ENCODE data around the gene ASPSCR1.

The ASPSCR1 gene, protein sequence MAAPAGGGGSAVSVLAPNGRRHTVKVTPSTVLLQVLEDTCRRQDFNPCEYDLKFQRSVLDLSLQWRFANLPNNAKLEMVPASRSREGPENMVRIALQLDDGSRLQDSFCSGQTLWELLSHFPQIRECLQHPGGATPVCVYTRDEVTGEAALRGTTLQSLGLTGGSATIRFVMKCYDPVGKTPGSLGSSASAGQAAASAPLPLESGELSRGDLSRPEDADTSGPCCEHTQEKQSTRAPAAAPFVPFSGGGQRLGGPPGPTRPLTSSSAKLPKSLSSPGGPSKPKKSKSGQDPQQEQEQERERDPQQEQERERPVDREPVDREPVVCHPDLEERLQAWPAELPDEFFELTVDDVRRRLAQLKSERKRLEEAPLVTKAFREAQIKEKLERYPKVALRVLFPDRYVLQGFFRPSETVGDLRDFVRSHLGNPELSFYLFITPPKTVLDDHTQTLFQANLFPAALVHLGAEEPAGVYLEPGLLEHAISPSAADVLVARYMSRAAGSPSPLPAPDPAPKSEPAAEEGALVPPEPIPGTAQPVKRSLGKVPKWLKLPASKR

DNA sequence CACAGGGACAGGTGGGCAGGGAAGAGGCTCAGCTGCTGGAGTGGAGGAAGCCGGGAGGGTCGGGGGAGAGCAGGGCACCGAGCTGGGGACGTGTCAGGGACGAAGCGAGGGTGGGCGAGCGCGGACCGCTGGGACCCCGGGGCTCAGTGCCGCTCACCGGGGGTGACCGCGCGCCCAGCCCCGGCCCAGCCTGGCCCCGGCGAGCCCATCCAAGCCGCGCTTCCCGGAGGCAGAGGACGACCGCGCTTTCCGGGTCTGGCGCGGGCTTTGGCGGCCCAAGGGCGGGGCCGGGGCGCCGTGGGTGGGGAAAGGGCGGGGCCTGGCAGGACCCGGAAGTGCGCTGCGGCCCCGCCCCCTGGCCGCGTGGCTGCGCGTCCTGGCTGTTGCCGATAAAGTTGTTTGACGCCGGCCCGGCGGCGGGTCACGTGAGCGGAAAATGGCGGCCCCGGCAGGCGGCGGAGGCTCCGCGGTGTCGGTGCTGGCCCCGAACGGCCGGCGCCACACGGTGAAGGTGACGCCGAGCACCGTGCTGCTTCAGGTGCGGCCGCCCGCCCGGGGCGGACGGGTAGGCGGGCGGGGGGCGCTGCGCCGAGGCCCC, at the start of gene ASPSCR1:
ASPSCR1 (plus strand) TSS at position 419 of the 598 bp plus-strand sequence; CDS start at position 437, 18 bp downstream.
- peak; percentile 99 for DNase-seq (ENCODE audit: low spot score)

DNA sequence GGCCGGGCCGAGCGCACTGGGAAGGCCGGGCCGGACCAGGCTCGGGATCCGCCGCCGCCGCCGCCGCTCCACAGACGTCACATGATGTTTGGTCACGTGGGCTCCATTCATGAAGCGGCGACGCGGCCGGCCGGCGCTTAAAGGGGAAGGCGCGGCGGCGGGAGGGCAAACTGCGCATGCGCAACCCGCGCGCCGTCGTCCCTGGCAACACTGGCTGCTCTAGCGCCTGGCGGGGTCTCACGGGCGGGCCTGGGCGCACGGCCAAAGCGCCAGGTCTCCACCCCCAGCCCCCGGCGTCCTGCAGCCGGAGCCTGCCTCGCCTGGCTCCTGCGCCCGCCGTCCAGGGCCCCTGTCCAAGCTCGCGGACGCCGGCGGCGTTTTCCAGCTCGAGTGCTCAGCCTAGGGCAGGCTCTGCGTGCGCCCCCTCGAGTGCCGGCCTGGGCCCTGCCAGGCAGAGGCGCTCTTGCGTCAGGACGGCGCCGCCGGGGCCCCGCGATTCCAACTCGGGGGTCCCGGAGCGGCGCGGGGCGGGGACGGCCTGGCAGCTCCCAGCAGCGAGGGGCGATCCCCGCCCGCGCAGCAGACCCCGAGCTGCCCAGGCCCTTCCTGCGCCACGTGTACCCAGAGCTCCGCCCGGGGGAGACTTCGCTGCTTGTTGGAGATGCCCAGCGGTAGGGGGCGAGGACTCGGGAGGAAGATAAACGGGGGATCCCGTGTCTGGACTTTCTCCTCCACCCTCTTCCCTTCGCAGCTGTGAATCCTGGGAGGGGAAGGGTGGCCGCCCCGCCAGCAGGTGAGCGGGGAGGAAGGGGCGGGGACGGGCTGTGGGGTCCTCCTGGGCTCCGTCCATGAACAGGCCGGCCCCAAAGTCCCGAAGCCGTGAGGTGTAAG, 49.5 kb upstream of the ASPSCR1 start, which contains the start of gene MAFG:
MAFG (minus strand) TSS at position 83 of the 891 bp plus-strand sequence. CDS start 4,550 bp downstream, outside the sequence.
- peak; percentile 99 for DNase-seq (ENCODE audit: low spot score)

DNA sequence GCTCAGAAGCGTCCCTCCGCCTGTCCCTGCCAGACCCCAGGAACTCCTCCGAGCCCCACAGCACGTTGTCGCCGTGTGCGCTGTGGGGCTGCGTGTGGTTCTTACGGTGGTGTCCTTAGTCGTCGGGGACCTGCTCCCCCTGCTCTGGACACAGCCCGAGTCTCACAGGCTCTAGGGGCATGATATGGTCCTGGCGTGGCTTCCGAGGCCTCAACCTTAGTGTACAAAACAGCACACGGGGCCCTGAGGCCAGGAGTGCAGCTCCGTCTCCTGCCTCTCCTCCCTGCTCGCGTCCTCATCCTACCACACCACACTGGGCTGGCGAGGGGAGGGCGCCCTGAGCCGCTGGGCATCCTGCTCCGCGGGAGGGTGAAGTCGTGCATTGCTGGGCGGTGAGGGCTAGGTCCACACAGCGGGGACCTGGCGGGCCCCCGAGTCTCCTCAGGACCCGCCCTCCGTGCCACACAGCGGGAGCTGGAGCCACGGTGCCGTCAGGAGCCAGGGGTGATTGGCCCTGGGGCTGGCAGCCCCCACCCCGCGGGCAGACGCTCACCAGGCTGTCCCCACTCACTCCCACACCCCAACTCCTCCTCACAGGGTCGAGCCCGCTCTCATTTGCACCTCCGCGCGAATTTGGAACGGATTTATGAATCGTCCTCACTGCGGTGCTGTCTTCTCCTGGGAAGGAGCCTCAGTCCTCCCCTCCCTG, 48.7 kb upstream of the ASPSCR1 start:
- no peak for DNase-seq (ENCODE audit: low spot score)

GRCh38 chr17:81929253-81930141, 47.9 kb upstream of the ASPSCR1 start:
- DNase-seq (ENCODE audit: low spot score), result no peak

DNA sequence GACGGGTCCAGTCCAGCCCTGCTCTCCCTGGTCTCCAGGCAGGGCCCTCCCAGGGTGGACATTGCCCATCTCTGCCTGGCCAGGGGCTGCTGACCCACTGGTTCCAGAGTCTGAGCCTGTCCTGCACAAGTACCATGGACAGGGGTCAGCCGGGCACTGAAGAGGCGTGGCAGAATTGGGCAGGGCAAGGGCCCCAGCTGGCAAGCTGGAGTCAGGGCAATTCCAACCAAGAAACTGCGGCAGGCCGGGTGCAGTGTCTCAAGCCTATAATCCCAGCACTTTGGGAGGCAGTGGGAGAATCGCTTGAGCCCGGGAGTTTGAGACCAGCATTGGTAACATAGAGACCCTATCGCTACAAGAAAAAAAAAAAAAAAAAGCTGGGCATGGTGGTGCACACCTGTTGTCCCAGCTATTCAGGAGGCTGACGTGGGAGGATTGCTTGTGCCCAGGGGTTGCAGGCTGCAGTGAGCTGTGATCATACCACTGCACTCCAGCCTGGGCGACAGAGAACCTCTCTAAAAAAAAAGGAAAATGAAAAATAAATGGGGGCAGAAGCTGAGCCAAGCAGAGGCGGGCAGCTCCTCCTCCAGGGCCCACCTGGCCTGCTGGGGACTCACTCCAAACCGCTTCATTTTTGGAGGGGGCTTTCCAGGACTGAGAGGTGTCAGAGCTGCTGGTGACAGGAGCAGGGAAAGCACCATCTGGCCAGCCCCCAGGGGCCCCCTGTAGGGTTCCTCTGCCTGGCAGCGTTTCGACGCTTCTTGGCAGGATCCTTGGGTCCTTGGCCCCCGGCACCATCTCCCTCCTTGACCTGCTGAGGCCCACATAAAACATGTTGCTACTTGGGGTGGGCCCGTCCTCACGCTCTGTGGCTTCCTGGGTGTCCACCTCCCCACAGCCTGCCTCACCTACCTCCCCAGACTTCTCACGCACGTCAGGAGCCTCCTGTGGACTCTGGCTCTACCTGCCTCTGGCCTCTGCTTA, 47.0 kb upstream of the ASPSCR1 start:
- no peak for DNase-seq (ENCODE audit: low spot score)

DNA sequence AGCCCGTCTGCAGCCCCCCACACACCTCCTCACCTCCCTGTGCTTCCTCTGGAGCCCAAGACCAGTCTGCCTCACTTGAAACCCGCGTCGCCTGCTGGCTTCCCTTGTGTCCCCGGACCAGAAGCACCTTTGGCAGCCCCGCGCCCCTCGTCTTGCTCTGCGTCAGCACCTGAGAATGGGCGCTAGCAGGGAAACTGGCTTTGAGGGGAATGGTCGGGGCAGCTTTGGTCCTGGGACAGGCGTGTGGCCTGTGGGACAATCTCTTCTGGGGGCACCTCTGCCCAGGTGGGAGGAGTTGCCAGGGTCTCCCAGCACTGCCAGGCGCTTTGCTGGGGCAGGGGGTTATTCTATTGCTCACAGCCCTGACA, 46.3 kb upstream of the ASPSCR1 start:
- no peak for DNase-seq (ENCODE audit: low spot score)

- no peak for DNase-seq (ENCODE audit: low spot score)
Observed at GRCh38 chr17:81931557-81932332, 45.7 kb upstream of the ASPSCR1 start.

DNA sequence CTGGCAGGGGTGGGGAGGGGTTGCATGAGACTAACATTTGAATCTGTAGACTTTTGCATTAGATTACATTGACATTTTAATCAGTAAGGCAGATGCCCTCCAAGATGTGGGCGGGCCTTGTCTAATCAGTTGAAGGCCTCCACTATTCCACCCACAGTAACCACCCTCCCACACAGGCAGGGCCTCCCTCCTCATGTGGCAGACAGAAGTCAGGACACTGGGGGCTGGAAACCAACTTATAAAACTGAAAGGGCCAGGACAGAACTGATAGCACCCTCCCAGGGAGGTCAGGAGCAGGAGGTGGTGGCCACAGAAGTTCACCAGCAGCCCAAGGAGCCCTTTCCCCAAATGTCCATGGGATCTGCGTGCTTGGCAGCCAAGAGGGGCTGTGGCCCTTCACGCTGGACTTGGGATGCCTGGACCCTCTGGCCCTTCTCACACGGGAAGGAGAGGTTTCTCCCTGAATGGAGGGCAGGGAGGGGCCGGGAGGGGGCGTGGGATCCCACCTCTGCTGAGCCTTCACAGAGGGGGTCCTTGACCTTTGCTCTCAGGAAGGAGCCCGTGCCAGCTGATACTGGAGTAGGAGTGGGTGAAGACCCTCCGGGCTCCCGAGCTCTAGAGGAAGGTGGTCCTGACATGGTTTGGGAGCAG, 45.0 kb upstream of the ASPSCR1 start:
- DNase-seq (ENCODE audit: low spot score), result no peak

GRCh38 chr17:81933178-81933699, 44.2 kb upstream of the ASPSCR1 start:
- DNase-seq (ENCODE audit: low spot score), result no peak

- DNase-seq (ENCODE audit: low spot score), result no peak
Observed at GRCh38 chr17:81934098-81934757, 43.2 kb upstream of the ASPSCR1 start.

GRCh38 chr17:81934850-81935708, 42.4 kb upstream of the ASPSCR1 start:
- DNase-seq (ENCODE audit: low spot score), result no peak

GRCh38 chr17:81935709-81936084, 41.7 kb upstream of the ASPSCR1 start:
- no peak for DNase-seq (ENCODE audit: low spot score)

DNA sequence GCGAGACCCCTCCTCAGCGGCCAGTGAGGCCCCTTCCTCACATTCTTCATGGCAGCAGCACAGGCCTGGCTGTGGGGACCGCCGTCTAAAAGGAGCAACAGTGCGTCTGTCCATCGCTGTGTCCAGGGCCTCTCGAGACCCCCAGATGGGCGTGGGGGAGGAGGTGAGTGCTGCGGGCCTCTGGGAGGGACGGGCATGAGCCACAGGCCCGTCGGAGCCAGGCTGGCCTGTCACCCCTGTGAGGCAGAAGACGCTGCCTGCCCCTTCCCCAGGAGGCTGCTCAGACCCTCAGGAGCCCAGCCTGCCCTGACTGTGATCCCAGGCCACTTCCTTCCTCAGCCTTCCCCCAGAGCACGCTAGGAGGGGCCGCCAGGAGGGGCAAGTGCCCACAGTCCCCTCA, 38.2 kb upstream of the ASPSCR1 start:
- no peak for DNase-seq (ENCODE audit: low spot score)

DNA sequence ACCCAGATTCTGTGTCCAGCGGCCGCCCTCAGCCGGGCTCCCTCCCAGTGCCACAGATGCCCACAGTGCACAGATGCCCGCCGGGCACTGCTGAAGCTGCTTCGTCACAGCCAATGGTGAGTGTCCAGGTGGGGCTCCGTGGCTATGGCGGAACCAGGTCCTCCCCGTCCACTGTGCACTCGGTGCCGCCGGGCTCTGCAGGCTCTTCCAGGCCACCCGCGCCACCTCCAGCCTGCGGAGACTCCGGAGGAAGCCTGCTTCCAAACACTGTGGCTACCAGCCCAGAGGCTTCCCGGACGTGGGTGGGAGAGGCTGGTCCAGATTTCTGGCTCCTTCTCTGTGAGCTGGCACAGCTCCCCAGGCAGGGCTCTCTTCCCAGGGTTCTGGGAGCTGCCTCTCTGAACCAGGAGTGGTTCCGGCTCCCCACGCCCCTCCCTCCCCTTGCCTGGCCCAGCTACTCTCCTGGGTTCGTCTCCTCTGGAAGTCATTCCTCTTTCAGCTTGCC, 37.5 kb upstream of the ASPSCR1 start:
- no peak for DNase-seq (ENCODE audit: low spot score)

- DNase-seq (ENCODE audit: low spot score), result no peak
Observed at GRCh38 chr17:81940538-81941483, 36.6 kb upstream of the ASPSCR1 start.

Data from ecto neural progenitor cell (in vitro differentiated cells).